GM21367 (cell line): Measurements from ENCODE around the gene CTNND1.
A peak's percentile ranks its signal among the peaks of the same experiment; 100 is the strongest.

Experiments used
- ATAC-seq: cut with Tn5 transposase; IDR thresholded peaks from one replicate; pipeline ENCODE4 v1.9.1; 2021; ENCODE audit not compliant: unreplicated experiment

Gene CTNND1

GRCh38 chr11:57758174-57758573 lies 3.4 kb upstream of the CTNND1 start:
- ATAC-seq: no peak

DNA sequence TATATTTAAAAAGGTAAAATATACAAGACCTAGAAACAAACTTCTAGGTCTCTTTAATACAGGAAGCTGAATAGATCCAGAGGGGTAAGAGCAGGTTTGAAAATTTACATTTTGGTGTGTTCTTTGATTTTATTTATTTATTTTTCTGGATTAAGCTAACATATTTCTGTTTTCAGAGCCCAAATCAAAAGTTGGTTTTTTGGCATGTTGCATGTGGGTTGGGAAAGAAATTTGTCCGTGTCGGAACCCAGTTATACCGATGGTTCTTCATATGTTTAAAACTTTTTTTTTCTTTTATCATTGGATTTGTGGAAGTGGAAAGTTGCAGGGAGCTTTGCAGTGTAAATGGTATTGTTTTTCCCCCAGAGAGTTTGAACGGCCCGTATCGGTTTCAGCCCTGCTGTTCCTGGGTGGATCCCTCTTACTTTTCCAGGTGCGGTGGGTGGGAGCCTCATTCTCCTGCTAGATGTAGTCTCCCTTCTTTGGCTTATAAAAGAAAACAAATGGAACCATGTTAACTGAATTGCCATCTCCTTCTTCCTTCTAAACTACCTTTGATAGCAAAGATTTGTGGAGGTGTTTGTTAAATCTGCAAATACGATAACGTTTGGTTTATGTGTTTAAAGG lies 746 bp downstream of the CTNND1 start:
- ATAC-seq: no peak

DNA sequence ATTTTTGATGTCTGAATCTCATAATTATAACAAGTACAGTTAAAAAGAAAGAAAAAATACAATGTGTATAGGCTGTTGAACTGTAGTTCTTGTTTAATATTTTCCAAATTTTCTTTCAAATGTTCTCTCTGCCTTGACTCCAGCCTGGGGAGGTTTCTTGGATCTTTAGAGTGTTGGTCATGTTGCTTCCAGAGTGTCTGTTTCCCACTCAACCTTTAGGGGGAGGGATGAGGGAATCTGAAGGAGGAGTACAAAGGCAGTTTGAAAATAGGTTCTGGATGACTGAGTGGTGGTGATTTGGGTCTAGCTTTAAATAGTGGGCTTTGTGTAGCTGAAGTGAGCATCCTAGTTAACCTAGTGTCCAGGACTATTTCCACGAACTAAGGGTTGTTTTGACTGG lies 2.0 kb downstream of the CTNND1 start:
- no peak for ATAC-seq

- ATAC-seq: no peak
These were observed 2.4 kb downstream of the CTNND1 start for GRCh38 chr11:57764021-57764420.

DNA sequence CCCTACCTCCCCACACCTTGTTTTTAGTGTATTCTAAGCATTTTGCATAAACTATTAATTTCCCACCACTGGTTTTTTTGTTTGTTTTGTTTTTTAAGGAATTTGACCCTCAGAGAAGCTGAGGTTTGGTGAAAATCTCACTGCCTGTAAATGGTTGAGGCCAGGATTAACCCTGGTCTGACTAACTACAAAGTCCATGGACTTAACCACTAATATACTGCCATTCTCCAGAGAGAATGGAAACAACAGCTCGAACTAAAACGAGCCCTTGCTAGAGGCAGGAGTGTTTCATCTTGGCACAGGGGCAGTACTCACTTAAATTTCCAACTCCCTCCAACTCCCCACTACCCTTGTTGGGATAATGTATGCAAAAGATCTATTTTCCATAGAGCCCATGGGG lies 3.0 kb downstream of the CTNND1 start:
- no peak for ATAC-seq

DNA sequence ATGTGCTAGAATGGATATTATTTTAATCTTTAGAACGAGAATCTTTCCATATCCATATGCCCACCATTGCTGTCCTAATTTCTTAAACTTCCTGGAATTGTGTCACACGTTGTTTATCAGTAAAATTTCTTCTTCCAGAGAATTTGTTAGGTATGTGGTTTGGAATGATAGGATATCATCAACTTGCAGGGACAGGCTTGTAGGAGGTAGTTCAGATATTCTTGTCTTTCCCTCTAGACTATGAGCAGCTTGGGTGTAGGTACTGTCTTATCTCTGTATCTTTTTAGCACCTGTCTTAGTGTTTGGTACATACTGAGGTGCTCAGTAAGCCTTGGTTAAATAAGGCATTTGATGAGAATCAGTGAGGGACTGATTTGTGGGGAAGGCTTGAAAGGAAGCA lies 3.4 kb downstream of the CTNND1 start:
- ATAC-seq: no peak

DNA sequence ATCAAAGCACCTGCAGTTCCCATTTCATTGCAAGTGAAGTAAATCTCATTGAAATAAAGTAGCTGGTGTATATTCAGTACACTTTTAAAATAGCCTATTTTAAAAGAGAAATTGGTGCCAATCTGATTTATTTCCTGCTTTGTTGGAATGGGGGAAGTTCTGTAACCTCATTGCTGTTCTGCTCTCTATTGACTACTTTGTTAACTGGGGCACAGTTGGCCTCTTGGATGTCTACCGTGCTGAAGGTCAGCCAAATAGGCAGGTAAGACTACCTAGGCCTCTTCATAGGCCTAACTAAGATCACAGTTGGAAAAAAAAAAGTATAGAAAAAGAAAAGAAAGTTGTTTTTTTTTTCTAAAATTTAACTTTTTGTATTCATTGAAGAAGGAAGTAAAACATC lies 9.2 kb downstream of the CTNND1 start:
- ATAC-seq: no peak

DNA sequence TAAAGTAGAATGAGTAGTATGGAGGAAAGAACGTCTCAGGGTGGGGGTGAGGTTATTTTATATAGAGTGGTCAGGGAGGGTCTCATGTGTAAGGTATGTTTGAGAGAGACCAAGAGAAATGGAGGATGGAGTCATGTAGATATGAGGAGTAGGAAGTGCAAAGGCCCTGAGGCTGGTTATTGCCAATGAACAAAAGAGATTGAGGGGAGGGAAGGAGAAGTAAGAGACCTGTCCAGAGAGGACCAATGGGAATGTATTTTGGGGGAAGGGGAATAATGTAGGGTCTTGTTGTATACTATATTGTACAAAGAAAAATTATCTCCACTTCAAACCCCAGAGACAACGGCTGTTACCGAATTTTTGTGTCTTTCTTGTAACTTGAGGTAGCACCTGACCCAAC lies 9.8 kb downstream of the CTNND1 start:
- ATAC-seq: no peak

- no peak for ATAC-seq
These were observed 11.0 kb downstream of the CTNND1 start for GRCh38 chr11:57772562-57772961.

DNA sequence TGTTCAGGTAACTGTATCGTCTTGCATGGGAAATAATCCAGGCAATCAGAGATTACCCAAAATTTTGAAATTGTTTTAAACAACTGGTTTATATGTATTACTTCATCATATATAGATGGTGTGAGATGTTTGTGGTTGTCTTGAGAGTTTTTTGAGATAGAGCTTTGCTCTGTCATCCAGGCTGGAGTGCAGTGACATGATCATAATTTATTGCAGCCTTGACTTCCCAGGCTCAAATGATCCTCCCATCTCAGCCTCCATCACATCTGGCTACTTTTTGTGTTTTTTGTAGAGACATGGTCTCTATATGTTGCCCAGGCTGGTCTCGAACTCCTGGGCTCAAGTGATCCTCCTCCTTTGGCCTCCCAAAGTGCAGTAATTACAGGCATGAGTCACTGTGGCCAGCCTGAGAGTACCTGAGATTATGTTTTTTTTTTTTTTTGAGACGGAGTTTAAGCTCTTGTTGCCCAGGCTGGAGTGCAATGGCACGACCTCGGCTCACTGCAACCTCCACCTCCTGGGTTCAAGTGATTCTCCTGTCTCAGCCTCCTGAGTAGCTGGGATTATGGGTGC lies 11.5 kb downstream of the CTNND1 start:
- ATAC-seq: no peak

- ATAC-seq: no peak
These were observed 13.9 kb downstream of the CTNND1 start for GRCh38 chr11:57775491-57775890.

DNA sequence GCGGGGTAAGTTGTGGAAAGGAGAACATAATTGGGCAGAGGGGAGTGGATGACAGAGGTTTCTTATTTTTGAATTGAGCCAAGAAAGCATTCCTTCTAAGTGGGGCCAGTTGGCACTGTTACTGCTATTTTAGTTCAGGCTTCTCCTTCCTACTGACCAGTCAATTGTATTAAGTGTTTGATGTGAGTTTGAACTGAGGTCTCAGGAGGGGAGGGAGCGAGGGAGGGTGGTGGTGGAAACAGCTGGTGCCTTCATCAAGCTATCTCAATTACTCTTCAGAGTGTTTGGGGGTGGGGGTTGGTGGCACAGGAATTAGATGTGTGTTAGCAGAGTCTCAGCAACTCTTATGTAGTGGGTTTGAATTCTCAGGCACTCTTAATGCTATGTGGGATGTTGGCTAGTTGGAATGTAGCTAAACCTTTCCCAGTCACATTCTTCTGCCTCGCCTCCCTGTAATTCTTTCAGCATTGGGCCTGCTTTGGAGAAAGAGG lies 14.5 kb downstream of the CTNND1 start:
- ATAC-seq: no peak

DNA sequence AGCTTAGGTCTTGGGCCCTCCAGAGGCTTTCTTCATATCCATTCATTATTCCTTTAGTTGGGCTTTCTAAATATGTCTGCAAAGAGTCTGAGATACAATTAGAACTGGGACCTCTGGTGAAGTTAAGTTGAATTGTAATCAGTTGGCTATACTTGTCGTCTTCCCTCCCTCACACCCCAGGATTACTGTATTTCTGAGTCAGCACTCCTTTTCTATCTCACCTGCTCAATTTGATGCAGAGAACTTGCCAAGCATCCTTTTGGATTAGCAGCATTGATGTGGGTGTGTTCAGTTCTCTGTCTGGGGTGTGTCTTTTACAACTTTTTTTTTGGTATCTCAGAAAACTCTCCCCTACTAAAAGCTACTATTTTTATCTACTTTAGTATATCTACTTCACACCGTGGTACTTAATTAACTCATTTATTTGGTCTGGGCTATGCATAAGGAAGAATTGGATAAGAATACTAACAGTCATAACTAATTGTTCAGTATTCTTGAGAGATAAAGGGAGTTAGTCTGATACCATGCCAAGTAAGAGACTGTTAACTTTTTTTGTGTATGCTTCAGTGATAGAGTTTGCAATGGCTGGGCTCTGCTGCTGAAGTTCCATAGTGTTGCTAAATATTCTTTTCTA lies 15.1 kb downstream of the CTNND1 start:
- ATAC-seq: no peak

- ATAC-seq: no peak
These were observed 16.3 kb downstream of the CTNND1 start for GRCh38 chr11:57777969-57778317.

DNA sequence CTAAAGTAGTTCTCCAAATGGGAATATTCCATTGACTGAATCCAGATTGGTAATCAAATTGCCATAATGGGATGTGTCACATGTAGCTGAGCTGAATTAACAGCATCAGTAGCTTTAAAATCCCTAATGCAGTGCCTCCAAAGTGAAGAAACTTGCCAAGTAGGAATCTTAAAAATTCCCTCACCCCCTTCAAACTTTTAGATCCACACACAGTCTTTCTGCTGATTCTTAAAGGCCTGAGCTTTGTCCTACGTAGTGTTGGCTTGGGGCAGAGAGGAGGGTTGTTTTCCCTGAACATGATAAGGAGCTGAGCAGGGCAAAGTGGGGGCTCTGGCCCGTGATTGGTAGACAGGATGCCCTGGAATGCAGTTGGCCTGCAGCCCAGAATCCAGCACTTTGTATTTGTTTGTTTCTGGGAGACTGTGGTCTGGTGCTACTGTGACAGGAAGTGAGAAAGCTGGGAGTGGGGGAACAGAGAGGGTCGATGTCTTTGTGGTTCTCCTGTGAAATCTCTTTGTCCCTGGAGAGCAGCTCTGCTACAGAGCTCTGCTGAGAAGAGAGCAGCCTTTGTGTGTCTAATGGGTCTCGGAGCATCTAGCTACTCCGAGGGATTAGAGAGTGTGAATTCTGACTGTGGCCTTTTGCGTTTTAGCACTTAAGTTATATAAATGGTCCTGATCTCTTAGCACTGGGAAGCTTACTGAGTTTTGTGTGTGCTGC lies 16.9 kb downstream of the CTNND1 start:
- no peak for ATAC-seq

DNA sequence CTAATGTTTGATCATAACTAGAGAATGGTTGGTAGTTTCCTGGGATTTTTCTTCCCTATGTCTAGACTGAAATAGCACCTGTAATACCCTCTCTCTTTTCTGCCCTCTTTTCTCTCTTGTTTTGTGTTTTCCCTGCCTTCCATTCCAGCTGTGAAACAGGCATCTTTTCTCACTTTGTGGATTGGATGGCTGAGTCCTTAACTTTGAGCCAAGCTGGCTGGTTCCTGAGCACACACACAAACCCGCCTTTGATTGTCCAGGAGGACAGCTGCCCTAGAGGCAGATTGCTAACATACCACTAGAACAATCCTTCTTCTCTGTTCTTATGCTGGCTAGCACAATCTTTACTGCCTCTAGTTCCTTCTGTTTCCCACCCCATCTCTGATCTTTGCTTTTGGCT lies 17.7 kb downstream of the CTNND1 start:
- no peak for ATAC-seq

GRCh38 chr11:57781529-57781943 lies 19.9 kb downstream of the CTNND1 start:
- ATAC-seq: no peak

- ATAC-seq: no peak
These were observed 23.5 kb downstream of the CTNND1 start for GRCh38 chr11:57785072-57785471.

- no peak for ATAC-seq
These were observed 24.8 kb downstream of the CTNND1 start for GRCh38 chr11:57786436-57786835.

GRCh38 chr11:57787006-57787604 lies 25.5 kb downstream of the CTNND1 start:
- no peak for ATAC-seq

DNA sequence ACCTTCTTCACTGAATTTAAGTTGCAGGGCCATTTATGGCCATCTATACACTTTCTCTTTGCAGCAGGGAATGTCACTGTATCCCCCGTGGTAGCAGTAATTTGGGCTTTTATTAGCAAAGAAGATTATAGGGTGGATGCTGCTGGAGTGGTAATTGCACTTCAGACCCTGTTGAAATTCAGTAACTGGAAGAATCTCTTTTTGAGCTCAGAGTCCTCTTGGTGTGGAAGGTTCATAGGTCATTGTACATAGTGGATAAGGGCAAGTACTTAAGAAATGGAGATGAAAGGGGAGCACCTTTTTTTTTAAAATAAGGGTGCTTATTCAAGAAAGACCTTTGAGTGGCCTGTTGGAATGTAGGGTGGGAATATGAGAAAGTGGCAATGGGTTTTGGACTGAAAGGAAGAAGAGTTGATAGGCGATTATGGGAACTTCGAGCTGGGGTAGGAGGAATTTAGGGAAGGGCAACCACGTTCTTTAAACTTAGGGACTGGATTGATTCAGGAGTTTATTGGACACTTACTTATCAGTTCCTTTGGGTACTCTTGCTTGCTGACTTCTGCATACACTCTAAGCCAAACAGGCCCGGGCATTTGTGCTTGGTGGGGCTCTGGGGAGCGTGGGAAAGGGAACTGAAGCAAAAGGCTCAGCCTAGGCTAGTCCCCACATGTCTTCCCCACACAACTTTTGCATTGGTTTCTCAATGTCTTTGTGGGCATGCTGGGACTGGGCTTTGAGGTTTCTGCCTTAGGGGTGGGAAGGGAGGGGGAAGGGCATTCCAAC lies 26.5 kb downstream of the CTNND1 start:
- peak; percentile 34 for ATAC-seq
